Peyer's patch (tissue), 4 donors: ENCODE data around the gene PCDHB3. TPM values are rescaled to one million over a fixed set of nuclear protein-coding genes. Genes with fewer than 3 reads are reported as not detected.
"Not testable (repeated sequence)": the region's sequence is repeated elsewhere in the genome, so short reads cannot be mapped to it uniquely, and the experiment has no call there.

Source experiments
- DNase-seq, 3 donors: peaks; one replicate each; pipeline ENCODE4 v3.0.0-alpha.2; 2017 to 2019
- H3K27ac ChIP-seq, 4 donors: fragments of 200-600 bp; sonication (generic); one replicate each; pipeline ENCODE4 v1.5.1; 2016 to 2019
- H3K27me3 ChIP-seq, 2 donors: fragments of 200-600 bp; sonication (generic); one replicate each; pipeline ENCODE4 v1.5.1; 2019
- H3K36me3 ChIP-seq, 3 donors: fragments of 200-600 bp; sonication (generic); one replicate each; pipeline ENCODE4 v1.5.1; 2016 to 2019
- H3K4me1 ChIP-seq, 4 donors: fragments of 200-600 bp; sonication (generic); one replicate each; pipeline ENCODE4 v1.5.1; 2016 to 2019
- H3K4me3 ChIP-seq, 4 donors: fragments of 200-600 bp; sonication (generic); 1 replicate in 3 of 4; 2 replicates in 1 of 4; pipeline ENCODE4 v1.5.1; 2016 to 2019; ENCODE audit warnings: mild to moderate bottlenecking in 1 of 4
- H3K9me3 ChIP-seq, 4 donors: fragments of 200-600 bp; sonication (generic); one replicate each; pipeline ENCODE4 v1.5.1; 2016 to 2019; ENCODE audit warnings: mild to moderate bottlenecking in 1 of 4
- POLR2A ChIP-seq, 2 donors: fragments of 450-650 bp; IDR thresholded peaks; one replicate each; pipeline ENCODE4 v1.5.1; 2017; ENCODE audit warnings: antibody characterized with exemption in 2 of 2, mild to moderate bottlenecking in 2 of 2, moderate library complexity in 2 of 2
- total RNA-seq, 4 donors: library from RNA; depleted of rRNA; stranded (reverse); fragments of >200 nt; gene quantifications; one replicate each; pipeline ENCODE4 v1.1.0, GENCODE V29; 2016
- TF ChIP-seq, protein P1 (sequence below), 6 experiments: fragments of 450-650 bp in 4 of 6; fragments of 200-600 bp in 2 of 6; sonication (generic) in 1 of 6; IDR thresholded peaks; one replicate each; pipeline ENCODE4 v1.5.1; 2017 to 2019; ENCODE audit warnings: antibody characterized with exemption in 6 of 6, mild to moderate bottlenecking in 3 of 6, moderate library complexity in 1 of 6

Gene PCDHB3
- total RNA-seq, 4 donors from 2014 or later, result 0.70 to 4.1 (median 1.1) TPM; not detected in 1

- H3K4me1 ChIP-seq, result no peaks in the 10 kb centered on the region
- no peaks in the 10 kb centered on the region for H3K36me3 ChIP-seq
- no peak for TF ChIP-seq POLR2A (IDR thresholded peaks at IDR 0.05)
- TF ChIP-seq, protein P1, sequence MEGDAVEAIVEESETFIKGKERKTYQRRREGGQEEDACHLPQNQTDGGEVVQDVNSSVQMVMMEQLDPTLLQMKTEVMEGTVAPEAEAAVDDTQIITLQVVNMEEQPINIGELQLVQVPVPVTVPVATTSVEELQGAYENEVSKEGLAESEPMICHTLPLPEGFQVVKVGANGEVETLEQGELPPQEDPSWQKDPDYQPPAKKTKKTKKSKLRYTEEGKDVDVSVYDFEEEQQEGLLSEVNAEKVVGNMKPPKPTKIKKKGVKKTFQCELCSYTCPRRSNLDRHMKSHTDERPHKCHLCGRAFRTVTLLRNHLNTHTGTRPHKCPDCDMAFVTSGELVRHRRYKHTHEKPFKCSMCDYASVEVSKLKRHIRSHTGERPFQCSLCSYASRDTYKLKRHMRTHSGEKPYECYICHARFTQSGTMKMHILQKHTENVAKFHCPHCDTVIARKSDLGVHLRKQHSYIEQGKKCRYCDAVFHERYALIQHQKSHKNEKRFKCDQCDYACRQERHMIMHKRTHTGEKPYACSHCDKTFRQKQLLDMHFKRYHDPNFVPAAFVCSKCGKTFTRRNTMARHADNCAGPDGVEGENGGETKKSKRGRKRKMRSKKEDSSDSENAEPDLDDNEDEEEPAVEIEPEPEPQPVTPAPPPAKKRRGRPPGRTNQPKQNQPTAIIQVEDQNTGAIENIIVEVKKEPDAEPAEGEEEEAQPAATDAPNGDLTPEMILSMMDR (IDR thresholded peaks at IDR 0.05), result peak in 2 of 6 experiments; percentile 16 to 19
- peak overlapping the region in 3 of 4 donors; percentile 9 to 39 (median 31) for H3K4me3 ChIP-seq
- no peak for DNase-seq
- H3K9me3 ChIP-seq, result peaks cover 0 to 2% (median 0%) of the 10 kb centered on the region in 4 donors
- no peak overlapping the region for H3K27ac ChIP-seq
- H3K27me3 ChIP-seq, result no peaks in the 10 kb centered on the region
These were observed 15.7 kb upstream of the PCDHB3 start for GRCh38 chr5:141084487-141084989.

DNA sequence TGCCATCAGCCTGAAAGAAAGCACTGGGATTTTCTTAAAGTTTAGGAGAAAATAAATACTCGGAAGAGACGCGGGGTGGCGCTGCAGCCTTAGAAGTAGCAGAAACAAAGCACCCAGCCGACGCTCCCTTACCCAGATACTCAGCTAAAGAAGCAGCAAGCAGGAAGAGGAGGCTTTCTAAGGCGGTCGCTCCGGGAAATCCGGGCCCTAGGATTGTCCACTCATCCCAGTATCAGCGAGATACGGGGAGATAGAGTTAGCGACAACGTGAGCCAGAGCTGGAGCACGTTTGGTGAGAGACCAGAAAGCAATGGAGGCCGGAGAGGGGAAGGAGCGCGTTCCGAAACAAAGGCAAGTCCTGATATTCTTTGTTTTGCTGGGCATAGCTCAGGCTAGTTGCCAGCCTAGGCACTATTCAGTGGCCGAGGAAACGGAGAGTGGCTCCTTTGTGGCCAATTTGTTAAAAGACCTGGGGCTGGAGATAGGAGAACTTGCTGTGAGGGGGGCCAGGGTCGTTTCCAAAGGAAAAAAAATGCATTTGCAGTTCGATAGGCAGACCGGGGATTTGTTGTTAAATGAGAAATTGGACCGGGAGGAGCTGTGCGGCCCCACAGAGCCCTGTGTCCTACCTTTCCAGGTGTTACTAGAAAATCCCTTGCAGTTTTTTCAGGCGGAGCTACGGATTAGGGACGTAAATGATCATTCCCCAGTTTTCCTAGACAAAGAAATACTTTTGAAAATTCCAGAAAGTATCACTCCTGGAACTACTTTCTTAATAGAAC lies 5.6 kb upstream of the PCDHB3 start, which contains the start of gene PCDHB2:
Gene PCDHB2 (plus strand): TSS at position 135 of the 782 bp plus-strand sequence. CDS start 176 bp downstream, at position 311.
- H3K9me3 ChIP-seq, result peaks cover 0 to 10% (median 5%) of the 10 kb centered on the region in 4 donors
- peak within 1 kb of the TSS in 1 of 4 donors; percentile 19 for H3K4me3 ChIP-seq
- no peak within 1 kb of the TSS for H3K27ac ChIP-seq

GRCh38 chr5:141095263-141095641 lies 5.0 kb upstream of the PCDHB3 start:
- TF ChIP-seq POLR2A (IDR thresholded peaks at IDR 0.05), result no peak
- TF ChIP-seq, protein P1 (IDR thresholded peaks at IDR 0.05), result no peak
- H3K27me3 ChIP-seq, result no peaks in the 10 kb centered on the region
- H3K4me3 ChIP-seq, result peak overlapping the region in 1 of 4 donors; percentile 19
- peaks cover 0 to 10% (median 5%) of the 10 kb centered on the region in 4 donors for H3K9me3 ChIP-seq
- H3K27ac ChIP-seq, result no peak overlapping the region
- no peak for DNase-seq
- H3K36me3 ChIP-seq, result no peaks in the 10 kb centered on the region
- no peaks in the 10 kb centered on the region for H3K4me1 ChIP-seq

More for the DNA sequence above, 5.6 kb upstream of the PCDHB3 start, which contains the start of gene PCDHB2:
- Histone ChIP-seq H3K4me1 (no peaks in the 10 kb centered on the region), H3K27me3 (no peaks in the 10 kb centered on the region), H3K36me3 (no peaks in the 10 kb centered on the region)
- TF ChIP-seq, protein P1 (IDR thresholded peaks at IDR 0.05), result no peak
- TF ChIP-seq POLR2A (IDR thresholded peaks at IDR 0.05), result no peak
- no peak for DNase-seq

- not testable (repeated sequence) for H3K4me1 ChIP-seq, H3K27ac ChIP-seq, H3K4me3 ChIP-seq, H3K36me3 ChIP-seq, DNase-seq, H3K27me3 ChIP-seq
- peaks cover 0 to 10% (median 5%) of the 10 kb centered on the region in 4 donors for H3K9me3 ChIP-seq
These were observed 4.1 kb upstream of the PCDHB3 start for GRCh38 chr5:141096181-141096580.

GRCh38 chr5:141096586-141096985 lies 3.7 kb upstream of the PCDHB3 start:
- not testable (repeated sequence) for H3K4me1 ChIP-seq, H3K36me3 ChIP-seq, H3K4me3 ChIP-seq, H3K27ac ChIP-seq, H3K27me3 ChIP-seq, DNase-seq
- peaks cover 0 to 11% (median 5%) of the 10 kb centered on the region in 4 donors for H3K9me3 ChIP-seq

DNA sequence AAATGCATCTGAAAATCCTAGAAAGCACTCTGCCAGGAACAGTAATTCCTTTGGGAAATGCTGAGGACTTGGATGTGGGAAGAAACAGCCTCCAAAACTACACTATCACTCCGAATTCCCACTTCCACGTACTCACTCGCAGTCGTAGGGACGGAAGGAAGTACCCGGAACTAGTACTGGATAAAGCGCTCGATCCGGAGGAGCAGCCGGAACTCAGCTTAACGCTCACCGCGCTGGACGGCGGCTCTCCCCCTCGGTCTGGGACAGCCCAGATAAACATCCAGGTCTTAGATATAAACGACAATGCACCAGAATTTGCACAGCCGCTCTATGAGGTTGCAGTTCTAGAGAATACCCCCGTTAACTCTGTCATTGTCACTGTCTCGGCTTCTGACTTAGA lies 786 bp downstream of the PCDHB3 start:
- Histone ChIP-seq H3K36me3 (no peaks in the 10 kb centered on the region), H3K4me1 (no peaks in the 10 kb centered on the region), H3K27ac (no peak overlapping the region), H3K27me3 (no peaks in the 10 kb centered on the region), H3K4me3 (peak overlapping the region in 1 of 4 donors; percentile 28), H3K9me3 (peaks cover 0 to 4% (median 0%) of the 10 kb centered on the region in 4 donors)
- DNase-seq, result no peak
- TF ChIP-seq POLR2A (IDR thresholded peaks at IDR 0.05), result no peak
- TF ChIP-seq, protein P1 (IDR thresholded peaks at IDR 0.05), result no peak

DNA sequence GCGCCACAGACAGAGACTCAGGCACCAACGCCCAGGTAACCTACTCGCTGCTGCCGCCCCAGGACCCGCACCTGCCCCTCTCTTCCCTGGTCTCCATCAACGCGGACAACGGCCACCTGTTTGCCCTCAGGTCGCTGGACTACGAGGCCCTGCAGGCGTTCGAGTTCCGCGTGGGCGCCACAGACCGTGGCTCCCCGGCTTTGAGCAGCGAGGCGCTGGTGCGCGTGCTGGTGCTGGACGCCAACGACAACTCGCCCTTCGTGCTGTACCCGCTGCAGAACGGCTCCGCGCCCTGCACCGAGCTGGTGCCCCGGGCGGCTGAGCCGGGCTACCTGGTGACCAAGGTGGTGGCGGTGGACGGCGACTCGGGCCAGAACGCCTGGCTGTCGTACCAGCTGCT lies 1.8 kb downstream of the PCDHB3 start:
- H3K27ac ChIP-seq, DNase-seq, H3K4me1 ChIP-seq, H3K36me3 ChIP-seq, H3K27me3 ChIP-seq, H3K4me3 ChIP-seq, H3K9me3 ChIP-seq: not testable (repeated sequence)

DNA sequence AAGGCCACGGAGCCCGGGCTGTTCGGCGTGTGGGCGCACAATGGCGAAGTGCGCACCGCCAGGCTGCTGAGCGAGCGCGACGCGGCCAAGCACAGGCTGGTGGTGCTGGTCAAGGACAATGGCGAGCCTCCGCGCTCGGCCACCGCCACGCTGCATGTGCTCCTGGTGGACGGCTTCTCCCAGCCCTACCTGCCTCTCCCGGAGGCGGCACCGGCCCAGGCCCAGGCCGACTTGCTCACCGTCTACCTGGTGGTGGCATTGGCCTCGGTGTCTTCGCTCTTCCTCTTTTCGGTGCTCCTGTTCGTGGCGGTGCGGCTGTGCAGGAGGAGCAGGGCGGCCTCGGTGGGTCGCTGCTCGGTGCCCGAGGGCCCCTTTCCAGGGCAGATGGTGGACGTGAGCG lies 2.2 kb downstream of the PCDHB3 start:
- not testable (repeated sequence) for H3K4me3 ChIP-seq, H3K36me3 ChIP-seq, H3K27me3 ChIP-seq, H3K9me3 ChIP-seq, DNase-seq, H3K4me1 ChIP-seq, H3K27ac ChIP-seq
